GM10266 (cell line): Measurements from ENCODE around the gene NBPF3.
A peak's percentile ranks its signal among the peaks of the same experiment; 100 is the strongest.
"Not testable (repeated sequence)": the region's sequence is repeated elsewhere in the genome, so short reads cannot be mapped to it uniquely, and the experiment has no call there.

Experiments
- DNase-seq: peaks from one replicate; pipeline ENCODE4 v3.0.0; 2012; ENCODE audit errors: extremely low spot score
- TF ChIP-seq, protein P1 (sequence below): IDR thresholded peaks from 2 replicates; pipeline ENCODE4 v1.5.1; 2012; ENCODE audit warnings: mild to moderate bottlenecking, low read depth; ENCODE audit not compliant: control insufficient read depth, insufficient read depth; ENCODE audit errors: missing control alignments

NBPF3 gene

DNA sequence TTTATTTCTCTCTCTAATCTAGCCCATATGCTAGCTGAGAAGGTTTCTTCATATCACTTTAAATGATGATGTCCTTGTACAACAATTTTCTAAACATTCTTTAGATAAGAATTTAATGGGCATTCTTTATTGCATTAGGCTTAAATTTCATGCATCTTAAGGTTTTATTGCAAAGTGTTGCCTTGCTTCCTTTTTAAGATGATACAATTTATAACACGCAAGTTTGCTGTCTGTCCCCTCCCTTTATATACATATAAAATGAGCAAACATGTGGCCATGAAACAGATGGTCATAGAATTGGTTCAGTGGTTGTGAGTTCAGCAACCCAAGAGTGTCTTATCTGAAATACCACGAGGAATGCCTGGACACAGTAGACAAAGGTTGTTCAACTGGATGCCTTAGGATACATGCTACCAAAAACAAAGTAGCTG, 12.1 kb downstream of the NBPF3 start:
- no peak for DNase-seq
- TF ChIP-seq, protein P1, sequence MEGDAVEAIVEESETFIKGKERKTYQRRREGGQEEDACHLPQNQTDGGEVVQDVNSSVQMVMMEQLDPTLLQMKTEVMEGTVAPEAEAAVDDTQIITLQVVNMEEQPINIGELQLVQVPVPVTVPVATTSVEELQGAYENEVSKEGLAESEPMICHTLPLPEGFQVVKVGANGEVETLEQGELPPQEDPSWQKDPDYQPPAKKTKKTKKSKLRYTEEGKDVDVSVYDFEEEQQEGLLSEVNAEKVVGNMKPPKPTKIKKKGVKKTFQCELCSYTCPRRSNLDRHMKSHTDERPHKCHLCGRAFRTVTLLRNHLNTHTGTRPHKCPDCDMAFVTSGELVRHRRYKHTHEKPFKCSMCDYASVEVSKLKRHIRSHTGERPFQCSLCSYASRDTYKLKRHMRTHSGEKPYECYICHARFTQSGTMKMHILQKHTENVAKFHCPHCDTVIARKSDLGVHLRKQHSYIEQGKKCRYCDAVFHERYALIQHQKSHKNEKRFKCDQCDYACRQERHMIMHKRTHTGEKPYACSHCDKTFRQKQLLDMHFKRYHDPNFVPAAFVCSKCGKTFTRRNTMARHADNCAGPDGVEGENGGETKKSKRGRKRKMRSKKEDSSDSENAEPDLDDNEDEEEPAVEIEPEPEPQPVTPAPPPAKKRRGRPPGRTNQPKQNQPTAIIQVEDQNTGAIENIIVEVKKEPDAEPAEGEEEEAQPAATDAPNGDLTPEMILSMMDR = no peak

DNA sequence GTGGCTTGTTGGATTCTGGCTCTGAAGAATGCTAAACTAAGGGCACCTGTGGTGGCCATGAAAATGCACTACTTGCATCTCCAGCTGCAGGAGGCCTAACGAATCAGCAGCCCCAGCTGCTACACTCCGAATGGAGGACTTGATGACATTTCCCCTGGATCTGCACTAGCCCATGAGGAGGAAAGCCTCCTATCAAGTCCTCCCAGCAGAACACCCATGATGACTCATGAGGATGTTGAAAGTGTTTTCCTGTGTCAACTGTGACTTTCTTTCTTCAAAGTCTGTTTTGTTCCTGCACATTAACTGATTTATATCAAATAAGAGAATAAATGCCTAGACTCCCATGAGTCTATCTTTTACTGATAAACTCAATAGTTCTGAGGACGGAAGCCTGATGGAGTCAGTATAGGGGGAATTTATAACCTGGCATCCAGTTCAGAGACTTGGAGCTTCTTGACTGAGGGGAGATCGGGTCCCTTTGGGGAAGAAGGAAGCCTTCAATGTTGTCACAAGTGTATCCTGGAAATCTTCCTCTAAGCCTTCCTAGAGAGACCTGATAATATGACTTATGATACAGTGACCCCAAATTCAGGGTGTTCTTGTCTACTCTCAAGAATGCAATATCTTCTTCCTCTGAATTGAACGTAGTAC, 14.2 kb downstream of the NBPF3 start:
- DNase-seq = not testable (repeated sequence)

DNA sequence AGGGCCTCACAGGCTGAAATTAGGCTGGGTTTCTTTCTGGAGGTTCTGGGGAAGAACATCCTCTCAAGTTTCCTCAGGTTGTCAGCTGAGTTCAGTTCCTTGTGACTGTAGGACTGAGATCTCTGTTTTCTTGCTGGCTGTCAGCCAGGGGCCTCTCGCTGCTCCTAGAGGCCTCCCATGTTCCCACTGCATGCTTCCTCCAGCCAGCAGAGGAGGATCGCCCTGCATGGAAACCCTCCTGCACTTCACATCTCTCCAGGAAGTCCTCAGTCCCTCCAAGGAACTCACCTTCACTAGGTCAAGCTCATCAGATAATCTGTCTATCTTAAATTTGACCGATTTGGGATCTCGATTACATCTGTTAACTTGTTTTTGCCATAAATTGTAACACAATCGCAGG, 15.0 kb downstream of the NBPF3 start:
- not testable (repeated sequence) for DNase-seq

DNA sequence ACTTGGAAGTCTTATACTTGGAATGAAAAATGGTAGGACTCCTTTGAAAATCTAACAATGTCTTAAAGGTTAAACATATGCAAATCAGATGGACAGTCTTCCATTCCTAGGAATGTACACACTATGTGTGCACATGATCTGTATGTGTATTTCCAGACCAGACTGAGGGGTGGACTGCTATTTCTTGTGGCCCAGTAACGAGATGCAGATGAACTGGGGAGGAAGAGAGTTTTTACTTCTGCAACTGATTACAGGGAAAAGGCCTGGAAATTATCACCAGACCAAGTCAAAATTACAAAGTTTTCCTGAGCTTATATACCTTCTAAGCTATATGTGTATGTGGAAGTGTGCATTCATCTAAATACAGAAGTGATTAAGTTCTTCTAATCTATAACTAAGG, 17.7 kb downstream of the NBPF3 start:
- DNase-seq = no peak
- TF ChIP-seq, protein P1 = no peak

DNA sequence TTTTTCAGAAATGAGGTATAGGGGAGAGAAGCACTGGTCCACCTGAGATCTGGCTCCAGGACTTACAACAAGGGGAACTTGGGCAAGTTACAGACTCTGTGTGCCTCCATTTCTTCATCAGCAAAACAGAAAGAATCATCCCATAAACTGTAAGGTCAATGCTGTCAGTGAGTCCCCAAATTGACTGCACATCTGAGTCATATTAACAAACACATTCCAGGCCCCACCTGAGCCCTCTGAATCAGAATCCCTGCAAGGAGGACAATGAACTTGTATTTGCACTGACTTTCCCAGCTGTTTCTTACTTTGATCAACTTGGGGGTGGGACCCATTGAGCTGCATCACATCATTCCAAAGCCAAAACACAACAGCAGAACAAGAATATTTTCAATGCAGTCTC, 25.2 kb downstream of the NBPF3 start:
- not testable (repeated sequence) for DNase-seq

DNA sequence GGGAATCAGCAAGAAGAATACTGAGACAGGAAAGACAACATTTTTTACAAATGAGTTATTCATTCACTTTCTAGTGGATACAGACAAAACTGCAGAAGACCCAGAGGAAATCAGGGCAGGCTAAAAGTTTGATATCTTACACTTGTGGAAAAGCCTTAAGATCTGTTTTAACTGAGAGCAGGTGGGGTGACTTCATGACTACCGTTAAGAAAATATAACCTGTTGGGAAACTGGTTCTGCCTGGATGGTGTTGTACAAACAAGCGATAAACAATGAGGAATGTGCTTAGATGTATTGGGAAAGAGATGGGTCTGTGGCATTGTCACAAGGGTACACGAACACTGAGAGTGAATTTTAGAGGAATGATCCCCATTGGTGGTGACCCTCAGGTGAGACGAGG, 28.0 kb downstream of the NBPF3 start:
- not testable (repeated sequence) for DNase-seq

DNA sequence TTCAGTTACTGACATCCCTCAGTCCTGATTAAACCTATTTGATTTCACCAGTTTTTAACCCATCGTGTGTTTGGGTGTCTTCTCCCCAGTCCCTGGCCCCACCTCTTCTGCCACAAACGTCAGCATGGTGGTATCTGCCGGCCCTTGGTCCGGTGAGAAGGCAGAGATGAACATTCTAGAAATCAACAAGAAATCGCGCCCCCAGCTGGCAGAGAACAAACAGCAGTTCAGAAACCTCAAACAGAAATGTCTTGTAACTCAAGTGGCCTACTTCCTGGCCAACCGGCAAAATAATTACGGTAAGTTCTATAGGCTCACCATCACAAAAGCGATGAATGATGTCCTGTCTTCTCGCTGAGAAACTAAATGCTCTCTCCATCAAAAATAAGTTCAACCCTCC, 28.7 kb downstream of the NBPF3 start:
- TF ChIP-seq, protein P1 = peak; percentile 30
- DNase-seq = no peak

DNA sequence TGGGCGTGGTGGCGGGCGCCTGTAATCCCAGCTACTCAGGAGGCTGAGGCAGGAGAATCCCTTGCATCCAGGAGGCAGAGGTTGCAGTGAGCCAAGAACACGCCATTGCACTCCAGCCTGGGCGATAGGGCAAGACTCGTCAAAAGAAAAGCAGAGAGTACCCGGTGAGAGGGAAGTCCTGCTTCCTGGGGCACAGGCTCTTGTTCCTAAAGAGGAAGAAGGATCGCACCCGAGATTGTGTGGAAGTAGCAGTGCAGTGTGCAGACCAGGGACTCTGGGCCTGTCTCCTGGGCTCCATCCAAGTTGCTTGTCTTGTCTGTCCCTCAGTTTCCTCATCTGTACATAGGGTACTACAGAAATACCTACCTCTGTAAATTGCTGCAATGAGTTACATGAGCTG, 29.6 kb downstream of the NBPF3 start:
- no peak for DNase-seq
- TF ChIP-seq, protein P1 = no peak

DNA sequence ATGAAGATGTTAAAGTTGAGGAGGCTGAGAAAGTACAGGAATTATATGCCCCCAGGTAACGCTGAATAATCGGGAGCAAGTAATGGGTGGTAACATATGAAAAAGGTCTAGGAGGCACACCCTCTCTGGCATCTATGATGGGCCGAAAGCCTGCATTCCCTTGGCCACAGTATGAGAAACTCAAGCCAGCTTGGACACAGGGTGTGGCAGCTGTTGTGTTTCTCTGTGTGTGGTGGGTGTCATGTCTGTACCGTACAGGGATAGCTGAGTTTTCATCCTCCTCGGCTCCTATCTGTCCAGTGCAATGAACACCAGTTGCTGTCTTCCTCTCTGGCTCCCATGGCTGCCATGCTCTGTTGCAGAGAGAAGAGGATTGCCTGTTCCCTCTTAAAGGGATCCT, 32.9 kb downstream of the NBPF3 start:
- TF ChIP-seq, protein P1 = no peak
- no peak for DNase-seq
